Ishikawa (cell line): ENCODE results near the gene ZNF665.

ENCODE experiments used
- EP300 ChIP-seq: IDR thresholded peaks from 2 replicates; pipeline ENCODE4 v1.6.1; 2012; ENCODE audit warnings: borderline replicate concordance
- TEAD4 ChIP-seq: IDR thresholded peaks from 2 replicates; pipeline ENCODE4 v1.6.1; 2012

DNA sequence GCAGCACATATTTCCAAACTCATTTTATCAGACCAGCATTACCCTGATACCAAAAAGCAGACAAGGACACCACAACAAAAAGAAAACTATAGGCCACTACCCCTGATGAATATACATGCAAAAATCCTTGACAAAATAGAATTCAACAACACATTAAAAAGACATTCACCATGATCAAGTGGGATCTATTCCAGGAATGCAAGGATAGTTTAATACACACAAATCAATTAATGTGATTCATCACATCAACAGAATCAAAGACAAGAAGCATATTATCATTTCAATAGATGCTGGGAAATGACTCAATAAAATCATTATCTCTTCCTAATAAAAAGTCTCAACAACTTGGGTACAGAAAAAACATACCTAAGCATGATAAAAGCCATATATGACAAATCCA, 45.5 kb downstream of the ZNF665 start:
- TF ChIP-seq EP300: no peak
- TF ChIP-seq TEAD4: no peak
